Neural progenitor cell (in vitro differentiated cells): ENCODE data around the gene CNTN1.

ENCODE experiments used
- EZH2 ChIP-seq: fragments of 200-600 bp; sonication (generic); IDR thresholded peaks from 2 replicates; pipeline ENCODE4 v1.6.1; 2017; ENCODE audit warnings: antibody characterized with exemption, mild to moderate bottlenecking, moderate library complexity
- TF ChIP-seq, protein P1 (sequence below): fragments of 200-600 bp; sonication (generic); IDR thresholded peaks from 2 replicates; pipeline ENCODE4 v1.5.1; 2017; ENCODE audit warnings: antibody characterized with exemption, mild to moderate bottlenecking

- TF ChIP-seq, protein P1, sequence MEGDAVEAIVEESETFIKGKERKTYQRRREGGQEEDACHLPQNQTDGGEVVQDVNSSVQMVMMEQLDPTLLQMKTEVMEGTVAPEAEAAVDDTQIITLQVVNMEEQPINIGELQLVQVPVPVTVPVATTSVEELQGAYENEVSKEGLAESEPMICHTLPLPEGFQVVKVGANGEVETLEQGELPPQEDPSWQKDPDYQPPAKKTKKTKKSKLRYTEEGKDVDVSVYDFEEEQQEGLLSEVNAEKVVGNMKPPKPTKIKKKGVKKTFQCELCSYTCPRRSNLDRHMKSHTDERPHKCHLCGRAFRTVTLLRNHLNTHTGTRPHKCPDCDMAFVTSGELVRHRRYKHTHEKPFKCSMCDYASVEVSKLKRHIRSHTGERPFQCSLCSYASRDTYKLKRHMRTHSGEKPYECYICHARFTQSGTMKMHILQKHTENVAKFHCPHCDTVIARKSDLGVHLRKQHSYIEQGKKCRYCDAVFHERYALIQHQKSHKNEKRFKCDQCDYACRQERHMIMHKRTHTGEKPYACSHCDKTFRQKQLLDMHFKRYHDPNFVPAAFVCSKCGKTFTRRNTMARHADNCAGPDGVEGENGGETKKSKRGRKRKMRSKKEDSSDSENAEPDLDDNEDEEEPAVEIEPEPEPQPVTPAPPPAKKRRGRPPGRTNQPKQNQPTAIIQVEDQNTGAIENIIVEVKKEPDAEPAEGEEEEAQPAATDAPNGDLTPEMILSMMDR, result no peak
- no peak for TF ChIP-seq EZH2
Observed at GRCh38 chr12:40769846-40770245, 77.6 kb downstream of the CNTN1 start.
